Activated CD4-positive, alpha-beta T cell treated with anti-CD3 and anti-CD28 coated beads, Interleukin-2, amount 50 U/mL, for 48 hours (primary cell): ENCODE results near the gene RHO.
"Not testable (repeated sequence)": the region's sequence is repeated elsewhere in the genome, so short reads cannot be mapped to it uniquely, and the experiment has no call there.

ENCODE experiments used
- DNase-seq, 2 experiments: peaks; one replicate each; pipeline ENCODE4 v3.0.0-alpha.2; 2020

RHO gene

DNA sequence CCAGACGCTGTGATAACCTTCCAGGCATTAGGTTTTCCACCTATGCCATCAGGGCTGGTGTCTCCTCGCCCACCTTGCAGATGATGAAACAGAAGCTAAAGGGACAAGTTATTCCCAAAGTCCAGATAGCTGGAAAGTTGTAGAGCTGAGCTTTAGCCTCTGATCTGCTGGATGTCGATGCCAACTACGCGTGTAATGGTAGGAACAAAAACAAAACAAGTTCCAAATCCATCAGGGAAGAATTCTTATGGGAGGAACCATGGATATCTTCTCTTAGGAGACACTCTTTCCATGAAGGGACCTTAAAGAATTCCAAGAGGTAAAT, 28.1 kb upstream of the RHO start:
- DNase-seq, result no peak

DNA sequence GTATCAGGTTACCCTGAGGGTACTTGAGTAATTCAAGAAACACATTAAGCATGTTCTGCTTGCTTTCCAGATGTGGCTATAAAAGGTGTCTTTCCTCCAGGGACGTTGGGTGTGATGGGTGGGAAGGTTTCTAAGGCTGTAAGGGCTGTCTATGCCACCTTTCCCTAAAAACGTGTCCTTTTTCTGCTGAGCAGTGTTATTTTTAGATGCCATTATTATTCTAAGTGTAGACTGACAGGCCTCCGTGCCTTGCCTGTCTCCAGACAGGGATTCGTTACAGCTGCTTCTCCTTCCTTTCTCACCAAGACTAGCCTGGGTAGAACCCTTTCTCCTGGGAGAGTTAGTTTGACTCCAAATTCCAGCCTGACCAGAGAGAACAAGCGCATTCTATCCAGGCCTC, 26.8 kb upstream of the RHO start:
- DNase-seq, result no peak

DNA sequence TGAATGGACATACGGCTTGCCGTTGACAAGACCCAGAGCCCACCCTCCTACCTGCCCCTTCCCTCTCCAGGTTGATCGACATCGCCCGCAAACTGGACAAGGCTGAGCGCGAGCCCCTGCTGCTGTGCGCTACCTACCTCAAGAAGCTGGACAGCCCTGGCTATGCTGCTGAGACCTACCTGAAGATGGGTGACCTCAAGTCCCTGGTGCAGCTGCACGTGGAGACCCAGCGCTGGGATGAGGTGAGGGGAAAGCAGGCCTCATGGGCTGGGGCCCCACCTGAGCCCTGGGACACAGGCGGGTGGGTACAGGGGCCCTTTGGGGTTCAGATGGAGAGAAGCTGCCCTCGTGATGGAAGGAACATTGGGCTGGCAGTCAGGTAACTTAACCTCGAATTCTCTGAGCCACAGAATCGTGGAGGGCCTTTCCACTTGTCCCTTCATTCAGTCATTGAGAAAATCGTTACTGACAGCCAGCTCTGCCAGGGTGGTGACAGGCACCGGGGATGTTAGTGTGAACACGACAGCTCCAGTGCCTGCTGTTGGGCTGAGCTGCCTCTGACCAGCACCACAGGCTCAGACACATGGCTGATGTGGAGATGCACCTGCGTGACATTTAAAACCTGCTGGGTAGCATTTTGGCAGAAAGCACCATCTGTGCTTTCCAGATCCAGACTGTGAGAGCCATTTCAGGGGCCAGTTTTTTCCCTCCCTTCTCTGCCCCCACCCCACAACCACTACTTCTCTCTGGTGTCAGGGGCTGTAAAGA, 25.6 kb upstream of the RHO start:
- DNase-seq, result no peak

DNA sequence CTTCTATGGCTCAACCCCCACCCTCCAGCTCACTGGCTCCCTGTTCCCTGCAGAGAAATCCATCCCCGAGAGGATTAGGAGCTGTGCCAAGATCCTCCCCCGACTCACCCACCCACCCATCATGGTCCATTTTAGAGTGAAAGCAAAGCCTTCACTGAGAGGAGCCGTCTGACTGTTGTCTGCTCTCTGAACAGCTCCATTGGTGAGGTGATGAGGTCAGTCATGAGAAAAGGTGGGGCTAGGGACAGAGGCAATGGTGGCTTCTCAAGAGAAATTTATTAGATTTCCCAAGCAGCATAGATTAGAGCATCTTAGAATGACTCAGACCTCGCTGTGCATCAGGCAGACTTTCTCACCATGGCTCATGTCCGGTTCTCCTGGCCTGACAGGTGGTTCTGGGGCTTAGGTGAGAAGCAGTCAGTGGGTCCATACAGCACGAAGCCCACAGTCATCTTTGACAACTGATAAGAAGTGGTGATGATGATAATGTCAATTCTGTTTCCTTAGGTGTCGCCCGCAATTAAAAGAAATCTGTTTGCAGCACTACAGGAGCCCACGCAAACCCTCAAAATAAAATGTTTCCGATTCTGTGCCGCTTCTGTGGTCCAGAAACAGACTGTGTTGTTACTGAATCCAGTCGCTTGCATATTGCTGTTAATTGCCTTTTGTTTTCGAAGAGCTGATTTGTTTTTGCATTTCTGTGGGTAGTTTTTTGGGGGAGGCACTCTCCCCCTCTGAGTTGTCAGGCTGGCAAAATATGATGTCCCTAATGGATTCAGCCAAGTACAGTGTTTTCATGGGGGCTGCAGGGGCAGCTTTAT, 24.8 kb upstream of the RHO start:
- no peak for DNase-seq

DNA sequence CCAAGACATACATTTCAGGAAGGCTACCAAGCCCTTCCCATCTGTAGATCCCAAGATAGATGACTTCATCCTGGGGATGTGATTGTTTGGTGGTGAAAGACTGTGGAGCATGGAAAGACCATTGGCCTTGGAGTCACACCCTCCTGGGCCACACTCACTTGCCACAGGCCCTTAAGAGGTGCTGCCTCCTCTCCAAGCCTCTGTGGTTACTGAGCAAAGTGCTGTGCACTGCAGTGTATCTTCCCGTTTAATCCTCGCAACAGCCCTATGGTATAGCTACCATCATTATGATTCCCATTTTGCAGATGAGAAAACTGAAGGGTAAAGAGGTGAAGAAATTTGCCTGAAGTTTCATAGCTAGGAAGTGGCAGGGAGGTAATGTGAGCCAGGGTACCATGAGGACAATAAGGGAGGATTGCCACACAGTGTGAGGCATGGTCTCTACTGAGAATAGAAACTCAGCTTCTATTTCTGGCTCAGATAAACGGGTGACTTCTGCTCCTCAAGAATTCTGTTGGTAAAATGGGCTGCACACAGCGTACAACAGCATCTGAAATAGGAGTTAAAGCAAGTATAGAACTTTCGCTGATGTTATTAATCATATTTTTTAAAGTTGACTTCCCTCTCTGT, 23.9 kb upstream of the RHO start:
- DNase-seq, result no peak

DNA sequence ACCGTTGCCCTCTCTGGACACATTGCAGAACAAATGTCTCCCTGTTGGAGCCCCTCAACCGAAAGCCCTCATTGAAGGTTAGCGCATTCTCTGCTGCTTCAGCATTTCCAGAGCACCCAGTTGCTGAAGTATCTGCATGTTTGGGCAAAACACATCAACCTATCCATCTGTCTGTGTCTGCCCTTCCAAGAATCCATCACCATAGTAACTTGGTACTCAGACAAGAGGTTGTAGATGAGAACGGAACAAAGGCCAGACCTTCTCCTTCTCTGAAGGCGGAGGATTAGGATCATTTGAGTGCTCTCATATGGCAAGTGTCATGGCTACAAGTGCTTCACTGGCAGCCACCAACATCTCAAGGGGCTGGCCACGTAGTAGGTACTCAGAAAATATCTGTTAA, 23.1 kb upstream of the RHO start:
- DNase-seq, result no peak

DNA sequence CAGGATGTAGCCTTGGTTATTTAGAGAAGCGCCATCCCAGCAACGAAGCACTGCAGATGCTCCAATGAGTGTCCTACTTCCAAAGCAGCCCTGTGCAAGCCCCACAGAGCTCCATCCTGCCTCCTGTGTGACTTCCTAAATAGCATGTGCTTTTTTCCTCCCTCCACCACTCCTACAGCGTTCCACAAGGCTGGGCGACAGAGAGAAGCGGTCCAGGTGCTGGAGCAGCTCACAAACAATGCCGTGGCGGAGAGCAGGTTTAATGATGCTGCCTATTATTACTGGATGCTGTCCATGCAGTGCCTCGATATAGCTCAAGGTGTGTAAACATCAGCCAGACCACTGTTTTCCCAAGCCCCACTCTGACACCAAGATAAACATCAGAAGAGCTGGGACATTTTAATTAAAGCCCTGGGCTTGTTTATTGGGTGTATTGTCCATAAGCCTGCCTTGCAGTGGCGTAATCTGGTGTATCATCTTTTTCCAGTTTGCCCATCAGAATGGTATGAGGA, 22.2 kb upstream of the RHO start:
- no peak for DNase-seq

DNA sequence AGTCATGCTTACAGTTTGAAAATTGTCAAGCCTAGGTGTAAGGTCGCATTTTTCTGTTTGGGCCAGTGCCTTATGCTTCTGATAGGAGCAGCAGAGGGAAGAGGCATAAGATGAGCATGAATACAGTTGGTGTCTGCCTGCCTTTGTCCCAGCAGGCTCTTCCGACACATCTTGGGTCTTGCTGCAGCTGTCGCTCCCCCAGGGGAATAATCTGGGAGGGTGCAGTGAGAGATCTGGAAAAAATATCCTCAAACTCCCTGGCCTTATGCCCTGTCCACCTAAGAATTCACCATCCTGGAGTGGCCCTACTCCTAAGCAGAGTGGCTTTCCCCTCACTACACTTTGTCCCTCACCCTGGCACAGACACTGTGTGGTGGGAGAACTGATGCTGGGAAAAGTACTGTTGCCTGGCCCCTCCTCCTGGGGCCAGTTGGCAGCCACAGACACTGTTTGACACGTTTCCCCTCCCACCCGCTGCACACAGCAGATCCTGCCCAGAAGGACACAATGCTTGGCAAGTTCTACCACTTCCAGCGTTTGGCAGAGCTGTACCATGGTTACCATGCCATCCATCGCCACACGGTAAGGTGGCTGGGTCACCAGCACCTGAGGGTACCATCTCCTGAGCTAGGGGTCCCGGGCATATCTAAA, 21.1 kb upstream of the RHO start:
- no peak for DNase-seq

DNA sequence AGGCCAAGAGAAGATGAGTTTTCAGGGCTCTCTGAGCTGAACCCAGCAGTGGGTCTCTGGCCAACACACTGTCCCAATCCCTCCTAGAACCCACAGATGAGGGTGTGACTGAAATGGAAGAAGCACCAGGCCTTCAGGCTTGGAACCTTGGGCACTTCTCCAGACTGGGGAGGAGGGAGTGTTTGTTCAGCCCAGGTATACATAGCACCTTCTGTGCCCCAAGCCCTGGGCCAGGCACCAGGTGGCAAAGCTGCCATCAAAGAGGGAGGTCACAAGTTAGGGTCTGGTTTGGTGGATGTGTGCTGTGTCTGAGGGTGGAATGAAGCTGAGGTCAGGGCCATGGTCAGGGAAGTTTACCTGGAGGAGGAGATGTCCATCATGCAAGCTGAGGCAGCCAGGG, 15.8 kb upstream of the RHO start:
- DNase-seq, result no peak

DNA sequence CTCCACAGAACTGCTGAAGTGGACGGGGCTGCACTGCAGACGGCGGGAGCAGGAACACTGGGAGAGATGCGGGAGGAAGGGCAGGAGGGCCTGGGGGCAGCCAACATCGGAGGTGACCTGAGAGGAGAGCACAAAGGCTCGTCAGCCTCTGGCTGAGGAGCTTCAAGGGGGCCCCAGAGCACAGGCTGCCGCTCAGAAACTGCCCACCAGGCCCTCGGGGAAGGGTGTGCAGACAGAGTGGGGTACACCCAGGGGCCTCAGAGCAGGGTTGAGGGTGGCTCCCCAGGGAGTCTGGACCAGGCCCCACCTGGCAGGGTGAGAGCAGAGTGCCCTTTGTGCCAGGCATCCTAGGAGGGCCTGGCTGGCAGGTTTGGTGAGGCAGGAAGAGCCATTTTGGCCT, 14.7 kb upstream of the RHO start:
- DNase-seq, result no peak

DNA sequence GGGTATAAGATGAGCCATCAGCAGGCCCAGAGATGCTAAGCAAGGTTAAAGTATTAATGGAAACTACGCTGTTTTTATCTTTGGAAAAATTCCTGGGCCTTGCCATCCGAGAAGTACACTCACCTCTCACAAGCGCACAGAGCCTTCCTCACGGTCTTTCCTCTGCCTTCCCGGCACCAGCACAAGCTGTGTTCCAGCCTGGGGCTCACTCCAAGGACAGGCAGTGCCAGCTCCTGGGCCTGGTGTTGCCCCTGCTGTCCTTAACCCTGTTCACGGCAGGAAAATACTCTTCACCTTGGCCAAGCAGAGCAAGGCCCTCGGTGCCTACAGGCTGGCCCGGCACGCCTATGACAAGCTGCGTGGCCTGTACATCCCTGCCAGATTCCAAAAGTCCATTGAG, 14.3 kb upstream of the RHO start:
- no peak for DNase-seq

DNA sequence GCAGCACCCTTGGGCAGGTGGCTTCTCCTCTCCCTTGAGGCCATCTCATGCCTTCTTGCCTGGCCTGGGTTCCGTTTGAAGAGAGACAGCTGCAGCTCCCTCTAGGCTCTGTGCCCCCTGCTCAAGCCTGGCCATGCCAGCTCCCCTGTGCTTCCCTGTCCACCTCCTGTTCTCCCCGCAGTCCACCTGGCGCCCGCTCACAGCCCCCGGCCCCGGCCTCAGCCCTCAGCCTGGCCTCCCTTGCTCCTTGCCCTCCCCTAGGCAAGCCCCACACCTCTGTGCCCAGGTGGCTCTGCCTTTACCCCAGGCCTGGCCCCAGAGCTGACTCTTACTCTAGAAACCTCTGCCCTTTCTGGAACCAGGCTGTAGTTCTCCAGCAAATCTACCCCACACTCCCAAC, 13.9 kb upstream of the RHO start:
- DNase-seq, result no peak

DNA sequence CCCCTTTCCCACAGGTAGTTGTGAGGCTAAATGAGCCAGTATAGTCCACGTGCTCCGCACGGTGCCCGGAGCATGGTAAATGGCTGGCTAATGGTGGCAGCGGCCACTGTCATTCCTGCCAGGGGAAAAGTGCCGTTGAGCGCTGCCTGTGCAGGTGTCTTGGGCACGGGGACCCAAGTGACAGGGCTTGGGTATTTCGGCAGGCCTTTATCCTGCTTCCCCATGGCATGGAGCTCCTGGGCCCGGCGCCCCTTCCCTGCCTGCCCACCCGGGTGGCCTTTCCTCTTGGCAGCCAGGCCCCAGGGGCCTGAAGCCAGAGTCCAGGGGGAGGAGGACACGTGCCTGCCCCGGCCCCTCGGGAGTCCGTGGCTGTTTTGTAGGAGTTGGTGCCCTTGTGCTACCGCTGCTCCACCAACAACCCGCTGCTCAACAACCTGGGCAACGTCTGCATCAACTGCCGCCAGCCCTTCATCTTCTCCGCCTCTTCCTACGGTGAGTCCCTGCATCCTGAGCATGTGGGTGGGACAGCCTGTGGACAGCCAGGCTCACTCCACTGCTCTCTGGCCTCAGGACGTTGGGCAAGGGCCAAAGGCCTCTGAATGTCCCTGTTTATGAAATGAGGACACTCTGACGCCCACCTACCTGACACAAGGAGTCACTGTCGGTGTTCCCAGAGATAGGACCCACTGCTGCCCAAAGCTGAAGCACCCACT, 13.2 kb upstream of the RHO start:
- DNase-seq, result not testable (repeated sequence)

DNA sequence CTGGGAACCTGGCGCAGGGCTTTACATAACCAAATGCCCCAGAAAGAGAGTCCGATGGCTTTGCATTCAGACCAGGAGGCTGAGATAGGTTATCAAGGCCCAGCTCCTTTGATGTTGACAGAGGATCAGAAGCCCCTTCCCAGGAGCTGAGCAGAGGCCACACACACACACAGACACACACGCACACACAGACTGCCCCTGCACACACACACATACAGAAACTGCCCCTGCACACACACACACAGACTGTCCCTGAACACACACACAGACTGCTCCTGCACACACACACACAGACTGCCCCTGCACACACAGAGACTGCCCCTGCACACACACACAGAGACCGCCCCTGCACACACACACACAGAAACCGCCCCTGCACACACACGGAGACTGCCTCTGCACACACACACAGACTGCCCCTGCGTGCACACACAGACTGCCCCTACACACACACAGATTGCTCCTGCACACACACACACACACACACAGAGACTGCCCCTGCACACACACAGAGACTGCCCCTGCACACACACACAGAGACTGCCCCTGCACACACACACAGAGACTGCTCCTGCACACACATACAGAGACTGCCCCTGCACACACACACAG, 12.5 kb upstream of the RHO start:
- not testable (repeated sequence) for DNase-seq

DNA sequence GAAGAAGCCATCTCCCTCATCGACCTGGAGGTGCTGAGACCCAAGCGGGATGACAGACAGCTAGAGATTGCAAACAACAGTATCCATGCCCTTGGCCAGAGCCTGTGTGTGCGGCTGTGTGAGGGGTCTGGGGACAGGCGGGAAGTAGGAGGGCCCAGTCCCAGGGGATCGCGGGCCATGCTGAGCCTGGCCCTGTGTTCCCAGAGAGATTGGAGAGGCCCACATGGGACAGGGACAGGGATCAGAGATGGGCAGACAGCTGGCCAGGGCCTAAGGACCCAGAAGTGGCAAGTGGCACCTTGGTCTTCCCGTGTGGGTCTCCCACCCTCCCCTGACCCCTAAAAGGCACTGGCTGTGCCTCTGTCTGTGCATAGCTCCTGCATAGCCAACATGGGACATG, 10.9 kb upstream of the RHO start:
- DNase-seq, result no peak

DNA sequence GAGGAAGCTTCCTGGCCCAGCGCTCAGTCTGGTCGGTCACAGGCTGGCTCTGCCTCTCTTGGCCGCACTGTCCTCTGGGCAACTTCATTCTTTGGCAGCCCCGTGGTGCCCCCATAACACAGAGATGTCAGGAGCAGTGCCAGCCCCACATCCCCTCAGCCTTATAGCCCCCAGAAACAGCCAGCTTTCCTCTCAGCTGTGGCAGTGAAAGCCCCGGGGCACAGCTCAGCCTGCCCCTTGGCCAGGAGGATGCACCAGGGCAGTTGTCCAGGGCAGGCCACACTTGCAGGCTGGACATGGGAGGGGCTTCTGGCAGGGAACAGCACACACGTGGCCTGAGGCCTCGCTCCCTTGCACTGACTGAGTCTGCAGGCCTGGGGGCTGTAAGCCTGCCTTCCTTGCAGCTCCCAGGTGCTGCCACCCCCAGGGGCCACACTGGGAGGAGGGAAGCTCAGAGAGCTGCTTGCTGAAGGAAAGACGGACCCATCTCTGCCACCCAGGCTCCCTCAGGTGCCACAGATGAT, 10.3 kb upstream of the RHO start:
- DNase-seq, result no peak

DNA sequence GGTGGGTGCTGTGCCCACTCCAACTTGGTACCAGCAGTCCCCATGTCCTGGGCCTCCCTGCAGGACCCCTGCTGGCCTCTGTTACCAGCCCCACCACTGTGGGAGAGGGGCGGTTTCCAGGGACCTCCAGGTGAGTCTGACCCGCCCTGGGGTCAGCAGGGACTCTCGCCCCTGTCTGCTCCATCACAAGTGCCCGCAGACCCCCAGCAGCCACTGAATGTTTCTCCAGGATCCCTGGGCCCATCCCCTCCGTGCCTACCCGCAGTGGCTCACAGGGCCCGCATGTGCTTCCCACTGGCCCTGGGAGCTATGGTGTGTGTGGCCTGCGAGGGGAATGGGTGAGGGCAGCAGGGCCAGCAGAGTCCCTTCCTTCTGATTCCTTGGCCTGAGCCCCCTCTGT, 9.9 kb upstream of the RHO start:
- DNase-seq, result no peak

DNA sequence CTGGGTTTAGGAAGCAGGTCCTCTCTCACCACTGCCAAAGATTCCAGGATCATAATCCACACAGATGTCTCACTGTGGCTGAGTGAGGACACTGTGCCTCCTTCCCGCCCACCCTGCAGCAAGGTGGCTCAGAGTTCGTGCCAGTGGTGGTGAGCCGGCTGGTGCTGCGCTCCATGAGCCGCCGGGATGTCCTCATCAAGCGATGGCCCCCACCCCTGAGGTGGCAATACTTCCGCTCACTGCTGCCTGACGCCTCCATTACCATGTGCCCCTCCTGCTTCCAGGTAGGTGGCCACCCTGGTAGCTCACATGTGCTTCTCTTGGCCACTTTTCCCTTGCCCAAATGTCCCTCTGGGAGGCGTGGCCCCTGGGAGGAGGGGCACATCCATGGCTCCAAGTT, 9.0 kb upstream of the RHO start:
- no peak for DNase-seq

DNA sequence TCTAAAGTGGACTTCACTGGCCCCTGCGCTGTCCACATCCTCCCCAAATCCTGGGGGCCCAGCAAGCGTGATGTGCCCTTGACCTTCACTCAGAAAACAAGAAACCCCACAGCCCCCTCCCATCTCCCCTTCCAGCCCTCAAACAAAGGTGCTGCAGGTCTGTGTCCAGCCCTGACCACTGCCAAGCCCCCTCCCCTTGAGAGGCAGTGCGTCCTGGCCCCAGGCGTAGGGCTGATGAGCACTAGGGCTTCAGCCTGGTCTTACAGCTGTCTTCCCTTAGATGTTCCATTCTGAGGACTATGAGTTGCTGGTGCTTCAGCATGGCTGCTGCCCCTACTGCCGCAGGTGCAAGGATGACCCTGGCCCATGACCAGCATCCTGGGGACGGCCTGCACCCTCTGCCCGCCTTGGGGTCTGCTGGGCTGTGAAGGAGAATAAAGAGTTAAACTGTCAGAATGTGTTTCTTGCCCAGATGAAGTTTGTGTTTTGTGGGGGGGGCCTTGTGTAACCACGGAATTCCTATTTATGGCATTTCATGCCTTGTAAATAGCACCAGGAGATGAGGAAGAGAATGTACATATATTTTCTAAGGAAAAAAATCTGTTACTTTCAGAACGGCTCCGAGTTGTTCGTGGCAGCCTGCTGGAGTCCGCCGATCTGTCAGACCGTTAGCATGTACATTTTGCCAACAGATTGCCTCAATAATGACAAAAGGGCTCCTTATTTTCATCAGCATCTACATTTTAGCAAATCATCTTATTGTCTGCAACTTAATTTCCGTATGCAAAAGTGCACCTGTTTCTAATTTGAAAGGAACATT, 8.3 kb upstream of the RHO start:
- no peak for DNase-seq

DNA sequence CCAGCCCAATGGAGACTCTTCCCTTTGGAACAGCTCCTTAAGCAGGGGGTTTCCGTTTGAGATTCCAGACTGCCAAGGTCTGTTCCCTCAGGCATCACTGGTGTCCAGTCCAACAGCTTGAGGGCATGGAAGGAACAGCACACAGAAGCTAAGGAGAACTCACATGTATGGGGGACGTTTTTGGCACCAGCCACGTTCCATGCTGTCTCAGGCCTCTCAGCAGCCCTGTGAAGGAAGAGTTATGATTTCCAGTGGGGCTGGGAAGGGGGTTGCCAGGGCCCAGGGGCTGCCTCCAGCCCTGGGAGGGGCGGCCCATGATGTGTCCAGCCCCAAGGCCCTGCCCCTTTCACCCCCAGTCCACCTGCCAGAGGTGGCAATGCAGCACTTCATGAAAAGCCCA, 7.5 kb upstream of the RHO start:
- no peak for DNase-seq

DNA sequence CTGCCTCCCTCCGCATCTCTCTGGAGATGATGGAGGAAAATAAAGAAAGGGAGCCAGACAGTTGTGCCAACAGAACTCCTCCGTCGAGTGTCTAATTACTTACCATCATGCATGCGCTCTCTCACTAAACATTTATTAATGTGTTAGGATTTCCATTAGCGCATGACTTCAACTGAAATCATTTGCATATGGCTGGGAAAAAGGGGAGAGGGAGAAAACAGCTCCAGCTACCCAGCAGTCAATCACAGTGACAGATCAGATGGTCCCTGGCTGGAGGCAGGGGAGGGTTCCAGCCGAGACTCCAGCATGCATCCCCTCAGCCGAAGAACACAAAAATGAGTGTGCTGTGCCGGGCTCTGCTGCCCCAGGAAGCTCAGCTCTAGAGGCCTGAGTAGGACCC, 6.8 kb upstream of the RHO start:
- DNase-seq, result no peak
